Occipital lobe (tissue), 2 donors: ENCODE results near the gene LRGUK. TPM values are rescaled to one million over a fixed set of nuclear protein-coding genes. Genes with fewer than 3 reads are reported as not detected.

ENCODE experiments used
- DNase-seq: peaks from one replicate; lab custom pipeline; 2025; lab: John Stamatoyannopoulos, UW
- total RNA-seq: library from RNA; depleted of rRNA; stranded (reverse); fragments of >200 nt; gene quantifications from one replicate; pipeline ENCODE4 v1.2.3, GENCODE V29; 2014

LRGUK gene
- total RNA-seq, 1 donor from 2014 or later: 17.6 TPM

GRCh38 chr7:134298902-134299683 is 172.0 kb downstream of the LRGUK start:
- DNase-seq: peak; percentile 38

- DNase-seq: no peak
These were observed 173.8 kb downstream of the LRGUK start for GRCh38 chr7:134300988-134301387.

GRCh38 chr7:134301592-134301991 is 174.5 kb downstream of the LRGUK start:
- no peak for DNase-seq

- no peak for DNase-seq
These were observed 175.0 kb downstream of the LRGUK start for GRCh38 chr7:134302120-134302519.

GRCh38 chr7:134307320-134307719 is 180.2 kb downstream of the LRGUK start:
- DNase-seq: no peak

- DNase-seq: no peak
These were observed 181.4 kb downstream of the LRGUK start for GRCh38 chr7:134308548-134308947.

GRCh38 chr7:134311807-134312206 is 184.7 kb downstream of the LRGUK start:
- no peak for DNase-seq

GRCh38 chr7:134312717-134313116 is 185.6 kb downstream of the LRGUK start:
- no peak for DNase-seq

- DNase-seq: no peak
These were observed 186.4 kb downstream of the LRGUK start for GRCh38 chr7:134313543-134313942.

Other genes starting within 250 kb of the LRGUK start
- gene SLC35B4, start 189.6 kb downstream of the LRGUK start, total RNA-seq: 27.9 TPM